ENCODE data around the gene CA12.
"Not testable (repeated sequence)": the region's sequence is repeated elsewhere in the genome, so short reads cannot be mapped to it uniquely, and the experiment has no call there.

The CA12 gene

GRCh38 chr15:63324770-63325169 lies 56.9 kb downstream of the CA12 start:
- no peak overlapping the region for H3K27ac Mint-ChIP-seq
- H3K27me3 Mint-ChIP-seq, result no peaks in the 10 kb centered on the region
- DNase-seq, result no peak
- H3K9me3 Mint-ChIP-seq, result no peaks in the 10 kb centered on the region
- ATAC-seq, result no peak
- H3K4me3 Mint-ChIP-seq, result no peak overlapping the region
- H3K4me1 Mint-ChIP-seq, result peaks cover 5% of the 10 kb centered on the region

- Mint-ChIP-seq H3K4me1 (peaks cover 5% of the 10 kb centered on the region), H3K4me3 (no peak overlapping the region), H3K27ac (peak overlapping the region in 1 of 2 donors; percentile 7), H3K9me3 (no peaks in the 10 kb centered on the region), H3K27me3 (no peaks in the 10 kb centered on the region)
- DNase-seq (no peak), ATAC-seq (no peak)
Observed at GRCh38 chr15:63323798-63324563, 57.7 kb downstream of the CA12 start.

DNA sequence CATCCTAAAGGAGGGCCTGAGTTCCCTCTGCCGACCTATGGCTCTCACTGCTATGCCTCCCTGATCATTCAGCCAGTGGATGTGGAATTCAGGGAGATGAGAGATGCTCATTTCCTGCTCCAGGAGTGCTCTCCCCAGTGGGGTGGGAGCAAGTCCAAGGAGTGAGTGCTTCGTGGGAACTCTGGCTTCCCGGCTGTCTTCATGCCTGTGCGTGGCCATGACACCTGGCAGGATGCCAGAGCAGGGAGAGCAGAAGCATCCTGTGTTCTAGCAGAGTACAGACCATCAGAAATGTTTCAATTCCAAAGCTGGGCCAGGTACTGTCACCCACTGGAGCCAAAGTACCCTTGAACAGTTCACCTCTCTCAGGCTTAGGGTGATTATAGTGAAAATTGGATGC lies 59.1 kb downstream of the CA12 start:
- no peak for DNase-seq
- peaks cover 5% of the 10 kb centered on the region for H3K4me1 Mint-ChIP-seq
- H3K27me3 Mint-ChIP-seq, result no peaks in the 10 kb centered on the region

DNA sequence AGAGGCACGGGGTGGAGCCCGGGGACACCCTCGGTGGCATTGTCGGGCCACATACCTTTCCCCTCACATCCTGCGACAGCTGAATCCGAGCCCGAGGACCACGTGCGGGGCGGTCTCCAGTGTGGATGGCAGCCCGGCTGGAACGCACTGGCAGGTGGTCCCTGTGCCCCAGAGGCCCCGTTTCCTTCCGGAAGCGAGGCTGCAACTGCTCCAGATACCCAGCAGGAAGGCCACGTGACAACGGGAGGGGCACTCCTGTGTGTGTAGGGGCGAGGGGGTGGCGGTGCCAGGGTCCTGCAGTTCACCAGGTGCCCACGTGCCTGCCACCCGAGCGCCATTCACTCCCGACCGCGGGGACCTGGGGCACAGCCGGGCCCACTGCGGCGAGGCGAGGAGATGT lies 60.2 kb downstream of the CA12 start:
- DNase-seq, result no peak
- no peaks in the 10 kb centered on the region for H3K9me3 Mint-ChIP-seq
- no peaks in the 10 kb centered on the region for H3K27me3 Mint-ChIP-seq
- no peak overlapping the region for H3K27ac Mint-ChIP-seq
- ATAC-seq, result no peak
- no peak overlapping the region for H3K4me3 Mint-ChIP-seq
- H3K4me1 Mint-ChIP-seq, result peaks cover 5% of the 10 kb centered on the region

More for the DNA sequence above, 59.1 kb downstream of the CA12 start:
- ATAC-seq, result no peak
- no peaks in the 10 kb centered on the region for H3K9me3 Mint-ChIP-seq
- no peak overlapping the region for H3K27ac Mint-ChIP-seq
- H3K4me3 Mint-ChIP-seq, result no peak overlapping the region

GRCh38 chr15:63320981-63321380 lies 60.7 kb downstream of the CA12 start:
- not testable (repeated sequence) for H3K27me3 Mint-ChIP-seq, H3K4me3 Mint-ChIP-seq, DNase-seq, H3K4me1 Mint-ChIP-seq, H3K9me3 Mint-ChIP-seq, H3K27ac Mint-ChIP-seq, ATAC-seq

GRCh38 chr15:63320446-63320845 lies 61.2 kb downstream of the CA12 start:
- not testable (repeated sequence) for H3K9me3 Mint-ChIP-seq, H3K4me3 Mint-ChIP-seq, H3K27ac Mint-ChIP-seq, DNase-seq, ATAC-seq, H3K27me3 Mint-ChIP-seq, H3K4me1 Mint-ChIP-seq

DNA sequence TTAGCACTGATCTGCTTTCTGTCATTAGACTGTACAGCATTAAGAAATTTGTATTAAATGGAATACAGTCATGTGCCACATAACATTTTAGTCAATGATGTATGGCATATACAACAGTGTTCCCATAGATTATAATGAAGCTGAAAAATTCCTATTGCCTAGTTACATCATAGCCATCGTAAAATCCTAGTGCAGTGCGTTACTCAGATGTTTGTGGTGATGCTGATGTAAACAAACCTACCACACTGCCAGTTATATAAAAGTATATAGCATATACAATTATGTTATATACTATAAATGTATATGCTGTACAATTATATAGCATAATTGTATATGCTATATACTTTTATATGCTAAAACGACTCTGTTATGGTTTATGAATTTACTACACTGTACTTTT lies 62.6 kb downstream of the CA12 start:
- H3K27ac Mint-ChIP-seq, result no peak overlapping the region
- ATAC-seq (no peak), DNase-seq (no peak)
- H3K27me3 Mint-ChIP-seq, result no peaks in the 10 kb centered on the region
- no peaks in the 10 kb centered on the region for H3K9me3 Mint-ChIP-seq
- no peaks in the 10 kb centered on the region for H3K4me1 Mint-ChIP-seq
- H3K4me3 Mint-ChIP-seq, result no peak overlapping the region

DNA sequence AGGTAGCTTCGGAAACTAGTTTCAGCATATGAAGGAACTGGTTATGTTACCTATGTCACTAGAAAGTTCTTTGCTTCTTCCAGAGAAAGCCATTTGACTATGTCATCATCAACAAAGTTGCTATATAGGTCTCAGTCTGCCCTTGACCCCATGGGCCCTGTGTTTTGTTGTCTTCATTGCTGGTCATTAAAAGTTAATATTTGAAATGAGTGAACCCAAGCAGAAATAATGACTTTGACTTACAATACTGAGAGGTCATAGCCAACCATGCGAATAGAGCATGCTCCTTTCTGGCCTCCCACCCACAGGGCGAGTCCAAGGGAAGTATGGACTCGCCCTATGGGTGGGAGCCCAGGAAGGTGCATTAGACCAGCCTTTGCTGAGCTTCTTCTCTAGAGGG lies 63.3 kb downstream of the CA12 start:
- Mint-ChIP-seq H3K9me3 (no peaks in the 10 kb centered on the region), H3K4me1 (no peaks in the 10 kb centered on the region), H3K27ac (no peak overlapping the region), H3K4me3 (no peak overlapping the region), H3K27me3 (no peaks in the 10 kb centered on the region)
- ATAC-seq, result no peak
- no peak for DNase-seq

- H3K27ac Mint-ChIP-seq, result no peak overlapping the region
Observed at GRCh38 chr15:63314409-63314808, 67.2 kb downstream of the CA12 start.

DNA sequence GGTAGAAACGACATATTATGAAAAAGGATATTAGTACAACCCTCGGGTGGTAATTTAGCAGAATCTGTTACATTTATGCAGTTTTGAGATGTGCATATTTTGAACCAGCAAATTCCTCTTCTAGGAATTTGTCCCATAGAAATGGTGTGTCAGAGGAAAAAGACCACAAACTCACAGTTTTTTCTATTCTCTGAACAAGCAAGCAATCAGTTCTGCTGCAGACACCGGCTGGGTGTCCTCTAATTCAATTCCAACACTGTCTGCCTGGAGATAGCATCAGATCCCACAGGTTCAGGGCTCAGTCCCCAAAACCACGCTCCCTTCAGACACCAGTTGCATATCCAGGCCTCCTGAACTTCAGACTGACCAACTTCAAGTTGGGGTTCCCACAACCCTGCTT lies 67.8 kb downstream of the CA12 start:
- DNase-seq, result no peak
- Mint-ChIP-seq H3K27ac (no peak overlapping the region), H3K4me3 (no peak overlapping the region), H3K4me1 (no peaks in the 10 kb centered on the region), H3K9me3 (no peaks in the 10 kb centered on the region), H3K27me3 (no peaks in the 10 kb centered on the region)
- ATAC-seq, result no peak

More at GRCh38 chr15:63314409-63314808, 67.2 kb downstream of the CA12 start:
- H3K9me3 Mint-ChIP-seq, result no peaks in the 10 kb centered on the region
- no peaks in the 10 kb centered on the region for H3K27me3 Mint-ChIP-seq
- DNase-seq (no peak), ATAC-seq (no peak)
- no peaks in the 10 kb centered on the region for H3K4me1 Mint-ChIP-seq
- H3K4me3 Mint-ChIP-seq, result no peak overlapping the region

DNA sequence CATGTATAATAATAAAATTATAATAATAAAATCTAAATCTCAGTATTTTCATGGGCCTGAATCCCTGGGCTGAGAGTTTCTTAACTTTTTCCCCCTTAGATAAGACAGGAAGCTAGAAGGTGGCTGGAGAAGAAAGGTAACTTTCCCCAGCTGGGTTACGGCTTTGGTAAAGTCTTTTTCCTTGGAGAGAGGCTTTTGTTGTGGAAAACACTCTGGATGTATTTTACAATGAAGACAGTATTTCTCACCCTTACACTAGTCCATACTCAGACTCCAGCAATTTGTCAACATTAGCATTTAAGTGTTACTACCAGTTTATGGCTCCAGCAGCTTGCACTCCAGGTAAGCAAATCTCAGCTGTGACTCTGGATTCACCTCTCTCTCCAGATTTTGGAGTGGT lies 69.4 kb downstream of the CA12 start:
- no peaks in the 10 kb centered on the region for H3K27me3 Mint-ChIP-seq
- H3K4me3 Mint-ChIP-seq, result no peak overlapping the region
- no peak overlapping the region for H3K27ac Mint-ChIP-seq
- no peaks in the 10 kb centered on the region for H3K9me3 Mint-ChIP-seq
- DNase-seq, result no peak
- no peak for ATAC-seq
- no peaks in the 10 kb centered on the region for H3K4me1 Mint-ChIP-seq

GRCh38 chr15:63310646-63311045 lies 71.0 kb downstream of the CA12 start:
- no peaks in the 10 kb centered on the region for H3K27me3 Mint-ChIP-seq
- ATAC-seq, result no peak
- no peaks in the 10 kb centered on the region for H3K9me3 Mint-ChIP-seq
- no peak overlapping the region for H3K27ac Mint-ChIP-seq
- no peaks in the 10 kb centered on the region for H3K4me1 Mint-ChIP-seq
- no peak overlapping the region for H3K4me3 Mint-ChIP-seq
- no peak for DNase-seq

- no peak overlapping the region for H3K27ac Mint-ChIP-seq
- H3K27me3 Mint-ChIP-seq, result no peaks in the 10 kb centered on the region
- no peaks in the 10 kb centered on the region for H3K4me1 Mint-ChIP-seq
- no peak overlapping the region for H3K4me3 Mint-ChIP-seq
- H3K9me3 Mint-ChIP-seq, result no peaks in the 10 kb centered on the region
- DNase-seq (no peak), ATAC-seq (no peak)
Observed at GRCh38 chr15:63308947-63309346, 72.7 kb downstream of the CA12 start.

DNA sequence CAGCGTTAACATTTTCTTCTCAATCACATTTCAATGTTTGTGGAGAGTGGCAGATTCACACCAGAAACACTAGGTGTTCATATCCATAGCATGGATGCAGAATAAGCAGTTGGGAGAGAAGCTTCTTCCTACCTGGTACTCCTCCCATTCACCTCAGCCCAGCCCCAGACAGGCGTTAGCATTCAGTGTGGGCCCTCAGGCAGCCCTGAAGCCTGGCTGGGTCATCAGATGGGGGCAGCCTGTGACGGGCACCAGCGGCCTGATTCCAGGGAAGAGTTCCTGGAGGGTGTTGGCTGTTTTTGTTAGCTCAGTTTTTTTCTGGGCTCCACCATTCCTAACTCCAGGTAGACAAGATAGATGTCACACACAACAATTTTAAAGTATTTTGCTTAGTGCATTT lies 73.2 kb downstream of the CA12 start:
- Mint-ChIP-seq H3K27me3 (no peaks in the 10 kb centered on the region), H3K4me3 (no peak overlapping the region), H3K9me3 (no peaks in the 10 kb centered on the region), H3K27ac (peak overlapping the region in 1 of 2 donors; percentile 11), H3K4me1 (no peaks in the 10 kb centered on the region)
- no peak for ATAC-seq
- no peak for DNase-seq

DNA sequence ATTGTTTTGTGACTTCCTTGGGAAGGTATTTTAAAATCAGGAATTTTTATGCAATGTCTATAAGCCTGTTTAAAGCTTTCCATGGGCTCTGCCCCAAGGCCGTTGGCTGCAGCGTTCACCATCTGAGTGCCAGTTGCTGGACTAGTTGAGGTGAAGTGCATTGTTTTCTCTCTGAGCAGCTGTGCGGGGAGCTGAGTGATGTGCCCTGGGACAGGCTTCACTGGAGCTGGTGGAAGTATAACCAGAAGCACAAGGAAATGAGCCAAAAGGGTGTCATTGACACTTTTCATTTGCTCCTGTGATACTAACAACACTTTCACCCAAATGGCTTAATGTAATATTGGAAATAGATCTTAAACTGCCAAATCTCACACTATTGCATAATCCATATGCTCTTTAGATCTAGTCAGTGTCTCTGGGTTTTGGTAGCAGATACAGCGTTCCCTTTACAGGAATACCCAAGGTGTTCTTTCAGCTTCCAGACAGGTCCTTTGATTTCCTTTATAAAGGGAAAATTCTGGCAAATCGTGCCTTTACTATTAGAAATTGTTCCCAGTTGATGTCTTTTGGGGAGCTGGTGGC lies 75.1 kb downstream of the CA12 start:
- no peaks in the 10 kb centered on the region for H3K27me3 Mint-ChIP-seq
- DNase-seq, result no peak
- no peak for ATAC-seq
- H3K4me3 Mint-ChIP-seq, result no peak overlapping the region
- H3K4me1 Mint-ChIP-seq, result peaks cover under 1% of the 10 kb centered on the region
- H3K9me3 Mint-ChIP-seq, result no peaks in the 10 kb centered on the region
- no peak overlapping the region for H3K27ac Mint-ChIP-seq

DNA sequence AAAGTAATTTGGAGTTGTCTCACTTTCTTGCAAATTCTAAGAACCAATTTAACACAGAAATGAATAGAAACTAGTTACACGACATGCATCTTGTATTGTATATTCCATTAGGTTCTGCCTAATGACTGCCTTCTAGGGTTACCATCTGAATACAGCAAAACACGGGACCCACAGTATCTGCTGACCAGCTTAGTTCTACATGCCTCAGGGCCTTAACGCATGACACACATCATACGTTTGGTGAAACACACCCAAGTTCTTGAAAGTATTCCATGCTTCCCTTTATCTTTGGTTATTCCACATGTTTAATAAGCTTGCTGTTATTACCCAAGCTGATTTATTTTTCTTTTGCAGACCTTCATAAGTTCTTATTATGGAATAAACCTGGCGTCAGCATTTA lies 76.4 kb downstream of the CA12 start:
- ATAC-seq (no peak), DNase-seq (no peak)
- no peak overlapping the region for H3K4me3 Mint-ChIP-seq
- H3K4me1 Mint-ChIP-seq, result peaks cover 10% of the 10 kb centered on the region
- no peaks in the 10 kb centered on the region for H3K9me3 Mint-ChIP-seq
- no peaks in the 10 kb centered on the region for H3K27me3 Mint-ChIP-seq
- no peak overlapping the region for H3K27ac Mint-ChIP-seq

GRCh38 chr15:63301088-63301487 lies 80.6 kb downstream of the CA12 start:
- Mint-ChIP-seq H3K27me3 (no peaks in the 10 kb centered on the region), H3K9me3 (no peaks in the 10 kb centered on the region), H3K27ac (no peak overlapping the region), H3K4me3 (no peak overlapping the region), H3K4me1 (peaks cover 16% of the 10 kb centered on the region)
- no peak for DNase-seq
- ATAC-seq, result no peak
